Posterior cingulate gyrus (tissue), 11 donors: ENCODE results near the gene FEV.

ENCODE experiments used
- DNase-seq, 10 donors: peaks; one replicate each; pipeline versions ENCODE4 v3.0.0 to v3.0.0-alpha.2; 2020 to 2021; ENCODE audit warnings: mixed read lengths in 3 of 10
- intact Hi-C: fragments of 100-400 bp; cut with DNase I; formaldehyde crosslinking; loops from one replicate; pipeline ENCODE4 v1.15.1; 2023

The FEV gene

GRCh38 chr2:218981881-218982585 is 3.0 kb downstream of the FEV start:
- peak in 1 of 10 donors; percentile 87 for DNase-seq
- intact Hi-C loops: loop anchor here (10.0 kb wide), 1 partner anchor 127 kb away; the partner anchor contains the start of gene WNT6

- intact Hi-C loops: loop anchor here (10.0 kb wide), 1 partner anchor 127 kb away; the partner anchor contains the start of gene WNT6
- DNase-seq: peak in 1 of 10 donors; percentile 70
These were observed 3.5 kb downstream of the FEV start for GRCh38 chr2:218981390-218981880.

DNA sequence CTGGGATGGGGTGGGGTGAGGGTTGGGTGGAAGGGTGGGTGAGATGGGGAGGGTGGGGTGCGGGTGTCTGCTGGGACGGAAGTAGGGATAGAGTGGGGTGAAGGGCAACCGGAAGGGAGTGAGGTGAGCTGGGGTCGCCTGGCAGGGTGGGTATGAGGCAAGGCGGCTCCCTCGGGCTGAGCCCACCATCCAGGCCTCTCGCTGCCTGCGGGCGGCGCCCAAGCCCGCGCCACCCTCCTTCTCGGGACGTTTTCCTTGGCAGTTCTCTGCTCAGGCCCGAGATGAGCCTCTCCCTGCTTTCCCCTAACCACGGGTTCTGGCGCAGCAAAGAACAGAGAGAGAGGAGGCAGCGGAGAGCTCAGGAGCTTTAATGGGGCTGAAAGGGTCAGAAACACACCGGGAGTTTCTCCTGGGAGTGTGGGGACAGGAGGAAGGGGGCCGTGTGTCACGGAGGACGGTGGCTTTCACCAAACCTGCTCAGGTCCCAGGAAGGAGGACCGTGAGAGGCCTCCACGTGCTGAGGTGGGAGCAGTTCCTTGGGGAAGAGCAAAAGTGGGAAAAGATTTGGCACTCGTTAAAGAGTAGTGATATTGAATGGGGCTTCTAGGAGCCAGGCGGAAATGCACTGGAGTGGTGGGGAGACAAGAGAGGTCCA is 4.1 kb downstream of the FEV start:
- intact Hi-C loops: loop anchor here (10.0 kb wide), 1 partner anchor 126 kb away; the partner anchor contains the start of gene WNT6
- peak in 1 of 10 donors; percentile 79 for DNase-seq

- intact Hi-C loops: loop anchor here (10.0 kb wide), 1 partner anchor 125 kb away; the partner anchor contains the start of gene WNT6
- peak; percentile 63 to 97 (median 88) for DNase-seq
These were observed 4.9 kb downstream of the FEV start for GRCh38 chr2:218979846-218980734.

DNA sequence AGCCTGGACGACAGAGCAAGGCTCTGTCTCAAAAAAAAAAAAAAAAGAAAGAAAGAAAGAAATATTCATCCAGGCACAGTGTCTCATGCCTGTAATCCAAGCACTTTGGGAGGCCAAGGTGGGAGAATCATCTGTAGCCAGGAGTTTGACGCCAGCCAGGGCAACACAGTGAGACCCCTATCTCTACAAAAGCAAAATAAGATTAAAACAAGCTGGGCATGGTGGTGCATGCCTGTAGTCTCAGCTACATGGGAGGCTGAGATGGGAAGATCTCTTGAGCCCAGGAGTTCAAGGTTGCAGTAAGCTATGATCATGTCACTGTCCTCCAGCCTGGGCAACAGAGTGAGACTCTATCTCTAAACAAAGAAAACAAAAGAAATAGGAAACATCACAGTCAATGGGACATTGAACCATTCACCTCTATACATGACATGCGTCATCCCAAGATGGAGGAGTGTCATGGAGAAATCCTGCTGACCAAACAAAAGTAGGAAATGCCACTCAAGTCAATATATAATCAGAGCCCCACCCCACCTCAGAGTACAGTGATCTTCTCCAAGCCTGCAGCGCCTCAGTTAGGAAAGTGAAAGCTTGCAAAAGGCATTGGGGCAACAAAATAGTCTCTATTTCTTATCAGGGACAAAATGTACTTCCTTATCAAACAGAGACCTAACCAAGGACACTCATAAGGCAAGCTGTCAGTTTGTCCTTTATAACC is 9.8 kb downstream of the FEV start:
- no peak for DNase-seq
- intact Hi-C loops: no loop called here

DNA sequence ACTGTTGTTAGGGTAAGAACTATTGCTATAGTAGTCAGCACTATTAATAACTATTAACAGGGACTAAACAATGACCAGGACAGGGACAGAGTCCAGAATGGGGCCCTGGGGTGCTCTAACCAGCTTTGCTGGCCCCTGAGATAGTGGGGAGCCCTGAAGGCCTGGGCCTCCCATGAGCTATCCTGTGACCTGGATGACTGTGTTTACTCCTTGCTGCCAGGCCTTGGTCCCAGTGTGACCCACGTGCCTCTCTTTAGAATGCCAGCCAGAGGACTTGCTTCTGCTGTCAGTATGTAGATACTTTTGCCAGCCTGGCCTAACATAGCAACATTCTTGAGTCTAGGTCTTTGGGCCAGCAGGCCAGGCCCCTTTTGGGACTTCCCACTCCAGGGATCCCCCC is 14.1 kb downstream of the FEV start:
- DNase-seq: peak in 1 of 10 donors; percentile 48
- intact Hi-C loops: no loop called here

GRCh38 chr2:218964041-218964771 is 20.8 kb downstream of the FEV start:
- intact Hi-C loops: no loop called here
- DNase-seq: peak in 2 of 10 donors; percentile 83 to 85

GRCh38 chr2:218963601-218964000 is 21.4 kb downstream of the FEV start:
- intact Hi-C loops: no loop called here

DNA sequence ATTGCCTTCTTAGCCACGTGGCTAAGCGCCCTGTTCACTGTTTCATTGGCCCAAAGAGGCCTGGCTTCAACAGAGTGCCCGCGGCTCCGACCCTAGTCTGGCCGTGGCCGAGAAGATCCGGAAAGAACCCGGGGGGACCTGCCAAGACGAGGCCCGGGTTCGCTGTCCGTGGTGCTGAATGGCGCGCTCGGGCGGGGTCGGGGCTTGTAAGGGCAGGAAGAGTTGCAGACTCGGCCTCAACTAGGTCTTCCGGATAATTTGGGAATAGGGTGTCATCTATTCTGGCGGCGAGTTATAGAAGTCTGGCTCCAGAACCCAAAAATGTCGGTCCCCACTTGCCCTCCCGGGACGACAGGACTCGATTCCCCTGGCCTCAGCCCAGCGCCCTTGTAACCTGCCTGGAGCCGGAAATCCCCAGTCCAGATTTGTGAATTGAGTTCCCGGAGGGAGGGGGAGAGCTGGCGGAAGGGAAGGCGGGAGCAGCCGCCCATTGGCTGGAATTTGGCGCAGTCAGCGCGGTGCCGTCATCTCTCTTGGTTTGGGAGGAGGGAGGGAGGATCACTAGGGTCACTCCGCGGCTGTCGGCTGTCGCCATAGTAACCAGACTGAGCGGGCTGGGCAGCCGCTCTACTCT is 22.0 kb downstream of the FEV start:
- intact Hi-C loops: no loop called here
- DNase-seq: peak; percentile 60 to 98 (median 84)

More at GRCh38 chr2:218963601-218964000, 21.4 kb downstream of the FEV start:
- no peak for DNase-seq

GRCh38 chr2:218961651-218962570 is 23.1 kb downstream of the FEV start:
- intact Hi-C loops: no loop called here
- peak in 2 of 10 donors; percentile 73 to 83 for DNase-seq

DNA sequence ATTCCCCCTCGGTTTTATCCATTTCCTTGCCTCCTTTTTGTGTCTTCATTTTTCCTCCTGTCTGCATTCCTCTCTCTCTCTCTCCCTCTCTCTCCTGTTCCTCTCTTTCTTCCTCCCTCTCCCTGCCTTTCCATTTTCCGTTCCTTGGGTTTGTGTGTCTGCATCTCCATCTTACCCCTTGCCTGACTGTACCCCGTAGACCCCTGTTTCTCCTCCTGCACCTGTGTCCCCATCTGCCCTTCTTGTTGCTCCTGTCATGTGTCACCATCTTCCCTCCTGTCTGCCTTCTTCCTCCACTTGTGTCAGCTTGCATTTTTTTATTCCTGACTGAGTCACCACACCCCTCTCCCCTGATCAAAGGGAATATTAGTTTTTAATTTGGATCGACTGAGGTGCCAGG is 23.8 kb downstream of the FEV start:
- intact Hi-C loops: no loop called here

DNA sequence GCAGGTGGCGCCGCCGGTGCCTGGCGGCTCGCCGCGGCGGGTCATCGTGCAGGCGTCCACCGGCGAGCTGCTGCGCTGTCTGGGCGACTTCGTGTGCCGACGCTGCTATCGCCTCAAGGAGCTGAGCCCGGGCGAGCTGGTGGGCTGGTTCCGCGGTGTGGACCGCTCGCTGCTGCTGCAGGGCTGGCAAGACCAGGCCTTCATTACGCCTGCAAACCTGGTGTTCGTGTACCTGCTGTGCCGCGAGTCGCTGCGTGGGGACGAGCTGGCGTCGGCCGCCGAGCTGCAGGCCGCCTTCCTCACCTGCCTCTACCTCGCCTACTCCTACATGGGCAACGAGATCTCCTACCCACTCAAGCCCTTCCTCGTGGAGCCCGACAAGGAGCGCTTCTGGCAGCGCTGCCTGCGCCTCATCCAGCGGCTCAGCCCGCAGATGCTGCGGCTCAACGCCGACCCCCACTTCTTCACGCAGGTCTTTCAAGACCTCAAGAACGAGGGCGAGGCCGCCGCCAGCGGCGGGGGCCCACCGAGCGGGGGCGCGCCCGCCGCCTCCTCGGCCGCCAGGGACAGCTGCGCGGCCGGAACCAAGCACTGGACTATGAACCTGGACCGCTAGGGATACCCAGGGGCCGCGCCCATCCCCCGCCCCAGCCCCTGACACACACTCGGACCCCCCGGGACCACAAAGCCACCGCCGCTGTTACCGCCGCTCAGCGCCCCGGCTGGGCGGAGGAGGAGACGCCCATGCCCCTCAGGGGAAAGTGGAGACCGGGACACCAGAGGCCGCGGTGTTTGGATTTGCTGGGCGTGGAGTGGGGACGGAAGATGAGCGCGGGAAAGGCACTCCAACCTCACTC is 24.4 kb downstream of the FEV start:
- DNase-seq: peak in 1 of 10 donors; percentile 73
- intact Hi-C loops: no loop called here

More for the DNA sequence above, 23.8 kb downstream of the FEV start:
- no peak for DNase-seq

DNA sequence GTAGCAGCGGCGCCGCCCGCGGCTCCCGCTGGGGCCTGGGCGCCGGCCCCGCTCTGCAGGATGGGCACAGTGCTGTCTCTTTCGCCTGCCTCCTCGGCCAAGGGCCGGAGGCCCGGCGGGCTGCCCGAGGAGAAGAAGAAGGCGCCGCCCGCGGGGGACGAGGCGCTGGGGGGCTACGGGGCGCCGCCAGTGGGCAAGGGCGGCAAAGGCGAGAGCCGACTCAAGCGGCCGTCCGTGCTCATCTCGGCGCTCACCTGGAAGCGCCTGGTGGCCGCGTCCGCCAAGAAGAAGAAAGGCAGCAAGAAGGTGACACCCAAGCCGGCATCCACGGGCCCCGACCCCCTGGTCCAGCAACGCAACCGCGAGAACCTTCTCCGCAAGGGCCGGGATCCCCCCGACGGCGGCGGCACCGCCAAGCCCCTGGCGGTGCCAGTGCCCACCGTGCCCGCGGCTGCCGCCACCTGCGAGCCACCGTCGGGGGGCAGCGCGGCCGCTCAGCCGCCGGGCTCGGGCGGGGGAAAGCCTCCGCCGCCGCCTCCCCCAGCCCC is 25.1 kb downstream of the FEV start:
- peak in 1 of 10 donors; percentile 69 for DNase-seq
- intact Hi-C loops: loop anchor here (5.0 kb wide), 1 partner anchor 63 kb away; no protein-coding TSS in a partner anchor

- intact Hi-C loops: loop anchor here (5.0 kb wide), 1 partner anchor 62 kb away; no protein-coding TSS in a partner anchor
- peak; percentile 66 to 99 (median 92) for DNase-seq
These were observed 25.7 kb downstream of the FEV start, which contains the start of gene CDK5R2 for GRCh38 chr2:218959141-218959731. Gene CDK5R2, plus strand, starts transcription at chr2:218959666. Its CDS starts 155 bp downstream, at chr2:218959821.

- no peak for DNase-seq
- intact Hi-C loops: loop anchor here (5.0 kb wide), 1 partner anchor 61 kb away; no protein-coding TSS in a partner anchor
These were observed 26.7 kb downstream of the FEV start for GRCh38 chr2:218958276-218958675.
